GM12864 (cell line): Measurements from ENCODE around the gene NYAP1.
"Not testable (repeated sequence)": the region's sequence is repeated elsewhere in the genome, so short reads cannot be mapped to it uniquely, and the experiment has no call there.

Source experiments
- DNase-seq: peaks from one replicate; pipeline ENCODE4 v3.0.0-alpha.2; 2011; ENCODE audit warnings: low read depth
- H3K4me3 ChIP-seq: 2 replicates; pipeline ENCODE4 v1.5.1; 2011; ENCODE audit warnings: mild to moderate bottlenecking, low read depth, low read length, control low read depth
- CTCF ChIP-seq: IDR thresholded peaks from 2 replicates; pipeline ENCODE4 v1.5.1; 2011; ENCODE audit warnings: low read depth, mild to moderate bottlenecking, moderate library complexity, low read length, control low read depth, inconsistent platforms; ENCODE audit errors: missing control alignments

Gene NYAP1

GRCh38 chr7:100517305-100517704, 33.6 kb downstream of the NYAP1 start:
- H3K4me3 ChIP-seq = no peak overlapping the region
- no peak for TF ChIP-seq CTCF
- DNase-seq = no peak

DNA sequence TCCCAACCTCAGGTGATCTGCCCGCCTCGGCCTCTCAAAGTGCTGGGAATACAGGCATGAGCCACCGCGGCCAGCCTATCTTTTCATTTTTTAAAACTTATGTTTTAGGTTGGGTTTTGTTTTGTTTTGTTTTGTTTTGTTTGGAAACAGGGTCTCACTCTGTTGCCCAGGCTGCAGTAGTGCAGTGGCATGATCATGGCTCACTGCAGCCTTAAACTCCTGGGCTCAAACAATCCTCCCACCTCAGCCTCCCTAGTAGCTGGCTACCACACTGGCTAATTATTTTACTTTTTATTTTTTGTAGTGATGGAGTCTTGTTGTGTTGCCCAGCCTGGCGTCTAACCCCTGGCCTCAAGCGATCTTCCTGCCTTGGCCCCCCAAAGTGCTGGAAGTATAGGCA, 35.9 kb downstream of the NYAP1 start:
- no peak for DNase-seq
- TF ChIP-seq CTCF = no peak
- no peak overlapping the region for H3K4me3 ChIP-seq

GRCh38 chr7:100520138-100520537, 36.4 kb downstream of the NYAP1 start:
- TF ChIP-seq CTCF = no peak
- DNase-seq = no peak

DNA sequence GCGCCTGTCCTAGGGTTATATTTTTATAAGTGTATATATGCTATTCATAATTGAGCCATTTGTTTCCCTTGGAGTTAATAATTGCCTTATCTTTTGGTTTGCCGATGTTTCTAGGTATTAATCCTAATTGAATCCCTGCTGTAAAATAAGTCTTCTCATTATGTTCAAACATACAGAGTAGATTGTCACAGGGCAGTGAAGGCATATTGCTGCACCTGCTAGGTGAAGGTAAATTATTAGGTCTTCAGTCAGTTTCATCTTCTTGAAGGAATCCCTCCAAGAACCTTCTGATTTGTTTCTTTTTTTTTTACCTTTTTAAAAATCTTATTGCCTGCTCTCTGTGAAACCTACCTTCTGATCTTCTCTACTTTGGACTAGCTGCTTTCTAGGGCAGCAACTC, 37.3 kb downstream of the NYAP1 start:
- DNase-seq = no peak
- TF ChIP-seq CTCF = no peak
- H3K4me3 ChIP-seq = no peak overlapping the region

More at GRCh38 chr7:100520138-100520537, 36.4 kb downstream of the NYAP1 start:
- H3K4me3 ChIP-seq = no peak overlapping the region

- DNase-seq, H3K4me3 ChIP-seq: not testable (repeated sequence)
Observed at GRCh38 chr7:100521909-100522593, 38.3 kb downstream of the NYAP1 start.

DNA sequence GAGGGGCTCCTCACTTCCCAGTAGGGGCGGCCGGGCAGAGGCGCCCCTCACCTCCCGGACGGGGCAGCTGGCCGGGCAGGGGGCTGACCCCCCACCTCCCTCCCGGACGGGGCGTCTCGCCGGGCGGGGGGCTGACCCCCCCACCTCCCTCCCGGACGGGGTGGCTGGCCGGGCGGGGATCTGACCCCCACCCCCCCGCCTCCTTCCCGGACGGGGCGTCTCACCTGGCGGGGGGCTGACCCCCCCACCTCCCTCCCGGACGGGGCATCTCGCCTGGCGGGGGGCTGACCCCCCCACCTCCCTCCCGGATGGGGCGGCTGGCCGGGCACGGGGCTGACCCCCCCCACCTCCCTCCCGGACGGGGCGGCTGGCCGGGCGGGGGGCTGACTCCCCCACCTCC, 39.5 kb downstream of the NYAP1 start:
- DNase-seq, H3K4me3 ChIP-seq: not testable (repeated sequence)

- not testable (repeated sequence) for H3K4me3 ChIP-seq, DNase-seq
Observed at GRCh38 chr7:100528108-100528866, 44.6 kb downstream of the NYAP1 start.

DNA sequence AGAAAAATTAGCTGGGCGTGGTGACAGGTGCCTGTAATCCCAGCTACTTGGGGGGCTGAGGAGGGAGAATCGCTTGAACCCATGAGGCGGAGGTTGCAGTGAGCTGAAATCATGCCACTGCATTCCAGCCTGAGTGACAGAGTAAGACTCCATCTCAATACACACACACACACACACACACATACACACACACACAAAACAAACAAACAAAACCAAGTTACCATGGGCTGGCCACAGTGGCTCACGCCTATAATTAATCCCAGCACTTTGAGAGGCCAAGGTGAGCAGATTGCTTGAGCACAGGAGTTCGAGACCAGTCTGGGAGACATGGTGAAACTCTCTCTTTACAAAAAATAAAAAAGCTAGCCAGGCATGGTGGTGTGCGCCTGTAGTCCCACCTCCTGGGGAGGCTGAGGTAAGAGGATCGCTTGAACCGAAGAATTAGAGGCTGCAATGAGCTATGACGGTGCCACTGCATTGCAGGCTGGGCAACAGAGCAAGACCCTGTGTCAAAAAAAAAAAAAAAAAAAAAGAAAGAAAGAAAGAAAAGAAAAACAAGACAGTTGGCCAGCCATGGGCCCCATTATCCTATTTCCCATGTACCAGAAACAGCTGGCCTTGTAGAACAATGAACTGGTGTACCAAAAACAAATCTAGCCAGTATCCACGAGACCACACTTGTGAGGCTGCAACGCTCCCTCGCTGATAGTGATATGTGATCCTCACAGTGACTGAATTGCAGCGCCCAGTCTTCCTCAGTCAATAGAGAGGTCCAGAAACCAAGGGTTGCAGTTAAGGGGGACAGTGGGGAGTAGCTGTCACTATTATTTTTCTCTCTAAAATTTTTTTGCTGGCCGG, 48.7 kb downstream of the NYAP1 start:
- no peak overlapping the region for H3K4me3 ChIP-seq
- DNase-seq = no peak
- TF ChIP-seq CTCF = no peak

GRCh38 chr7:100535982-100536381, 52.3 kb downstream of the NYAP1 start:
- not testable (repeated sequence) for DNase-seq, H3K4me3 ChIP-seq

- DNase-seq, H3K4me3 ChIP-seq: not testable (repeated sequence)
Observed at GRCh38 chr7:100536695-100537094, 53.0 kb downstream of the NYAP1 start.
